IPS-18c (cell line): ENCODE data around the gene YJU2.

ENCODE experiments used
- H3K4me3 ChIP-seq: 2 replicates; pipeline ENCODE4 v1.7.0; 2013; ENCODE audit warnings: low read depth, mild to moderate bottlenecking, low read length, moderate library complexity; ENCODE audit not compliant: insufficient read depth
- H3K9me3 ChIP-seq: one replicate; pipeline ENCODE4 v1.6.1; 2013; ENCODE audit warnings: mild to moderate bottlenecking, low read length, moderate library complexity; ENCODE audit not compliant: control insufficient read depth, insufficient read depth

The YJU2 gene

GRCh38 chr19:4303819-4304537, 57.1 kb downstream of the YJU2 start:
- Histone ChIP-seq H3K4me3 (no peak overlapping the region; the same call in 1 of the 2 replicates), H3K9me3 (no peaks in the 10 kb centered on the region)

- peak within 1 kb of the TSS; percentile 40; the same call in 1 of the 2 replicates for H3K4me3 ChIP-seq
Measured at GRCh38 chr19:4304538-4305256, 57.8 kb downstream of the YJU2 start, which contains the start of gene FSD1. TSS of gene FSD1 (plus strand) at chr19:4304598. CDS start at chr19:4304747, 149 bp downstream.

GRCh38 chr19:4305257-4305612, 58.4 kb downstream of the YJU2 start:
- Histone ChIP-seq H3K9me3 (no peaks in the 10 kb centered on the region), H3K4me3 (peak overlapping the region; percentile 34; the same call in 1 of the 2 replicates)

More at GRCh38 chr19:4304538-4305256, 57.8 kb downstream of the YJU2 start, which contains the start of gene FSD1:
- H3K9me3 ChIP-seq: no peaks in the 10 kb centered on the region

- H3K4me3 ChIP-seq: no peak overlapping the region; the same call in 1 of the 2 replicates
Measured at GRCh38 chr19:4305659-4306058, 58.8 kb downstream of the YJU2 start.

GRCh38 chr19:4310247-4311121, 63.6 kb downstream of the YJU2 start:
- no peak overlapping the region for H3K4me3 ChIP-seq
- peaks cover 2% of the 10 kb centered on the region for H3K9me3 ChIP-seq

More at GRCh38 chr19:4305659-4306058, 58.8 kb downstream of the YJU2 start:
- no peaks in the 10 kb centered on the region for H3K9me3 ChIP-seq

GRCh38 chr19:4313847-4314490, 67.1 kb downstream of the YJU2 start:
- Histone ChIP-seq H3K9me3 (peaks cover 7% of the 10 kb centered on the region), H3K4me3 (no peak overlapping the region)

GRCh38 chr19:4316956-4317355, 70.1 kb downstream of the YJU2 start:
- Histone ChIP-seq H3K9me3 (peaks cover 9% of the 10 kb centered on the region), H3K4me3 (no peak overlapping the region)

GRCh38 chr19:4318460-4318859, 71.6 kb downstream of the YJU2 start:
- Histone ChIP-seq H3K4me3 (no peak overlapping the region), H3K9me3 (peaks cover 11% of the 10 kb centered on the region)
